Mesenchymal stem cell (in vitro differentiated cells and primary cell): Measurements from ENCODE around the gene HIRA.

Experiments
- DNase-seq: peaks from one replicate; pipeline ENCODE4 v3.0.0-alpha.2; 2013
- H2AFZ ChIP-seq: one replicate; pipeline ENCODE4 v1.6.1; 2013; ENCODE audit warnings: low read depth, mild to moderate bottlenecking, control low read depth, inconsistent platforms, low read length, moderate library complexity
- H2AK5ac ChIP-seq: 2 replicates; pipeline ENCODE4 v1.6.1; 2013; ENCODE audit warnings: low read length, moderate library complexity, mild to moderate bottlenecking, inconsistent platforms; ENCODE audit not compliant: severe bottlenecking
- H2BK120ac ChIP-seq: one replicate; pipeline ENCODE4 v1.6.1; 2013; ENCODE audit warnings: low read depth, mild to moderate bottlenecking, inconsistent platforms, low read length, moderate library complexity
- H2BK12ac ChIP-seq, 2 experiments: one replicate each; pipeline ENCODE4 v1.6.1; 2013; ENCODE audit warnings: inconsistent platforms in 2 of 2, low read length in 2 of 2, mild to moderate bottlenecking in 2 of 2, moderate library complexity in 2 of 2, control low read depth in 1 of 2
- H2BK15ac ChIP-seq: one replicate; pipeline ENCODE4 v1.6.1; 2013; ENCODE audit warnings: mild to moderate bottlenecking, low read depth, inconsistent platforms; ENCODE audit not compliant: poor library complexity, severe bottlenecking
- H2BK5ac ChIP-seq: 2 replicates; pipeline ENCODE4 v1.6.1; 2013; ENCODE audit warnings: low read depth, mild to moderate bottlenecking, low read length, control low read depth, inconsistent platforms; ENCODE audit not compliant: poor library complexity, severe bottlenecking
- H3K14ac ChIP-seq, 2 experiments: one replicate each; pipeline ENCODE4 v1.6.1; 2013; ENCODE audit warnings: inconsistent platforms in 2 of 2, low read length in 2 of 2, control low read depth in 1 of 2, mild to moderate bottlenecking in 1 of 2, moderate library complexity in 1 of 2
- H3K18ac ChIP-seq, 2 experiments: one replicate each; pipeline ENCODE4 v1.6.1; 2013; ENCODE audit warnings: inconsistent platforms in 2 of 2, low read length in 2 of 2, control low read depth in 1 of 2, low read depth in 1 of 2, mild to moderate bottlenecking in 1 of 2
- H3K23ac ChIP-seq, 2 experiments: one replicate each; pipeline ENCODE4 v1.6.1; 2013; ENCODE audit warnings: inconsistent platforms in 2 of 2, low read length in 2 of 2, mild to moderate bottlenecking in 2 of 2, moderate library complexity in 2 of 2, control low read depth in 1 of 2
- H3K27ac ChIP-seq: 2 replicates; pipeline ENCODE4 v1.5.1; 2013; ENCODE audit warnings: mild to moderate bottlenecking, moderate library complexity, low read length, control low read depth, inconsistent platforms; ENCODE audit not compliant: poor library complexity, severe bottlenecking
- H3K27me3 ChIP-seq, 2 experiments: 2 replicates each; pipeline versions ENCODE4 v1.6.1 to v1.7.0; 2013; ENCODE audit warnings: low read length in 2 of 2, mild to moderate bottlenecking in 2 of 2, moderate library complexity in 2 of 2, control low read depth in 1 of 2, inconsistent platforms in 1 of 2; ENCODE audit not compliant: control insufficient read depth in 1 of 2, insufficient read depth in 1 of 2
- H3K36me3 ChIP-seq, 2 experiments: 2 replicates each; pipeline versions ENCODE4 v1.6.1 to v1.7.0; 2013; ENCODE audit warnings: low read length in 2 of 2, control low read depth in 1 of 2, inconsistent platforms in 1 of 2, low read depth in 1 of 2, mild to moderate bottlenecking in 1 of 2; ENCODE audit not compliant: insufficient read depth in 2 of 2, control insufficient read depth in 1 of 2
- H3K4ac ChIP-seq, 2 experiments: one replicate each; pipeline ENCODE4 v1.6.1; 2013; ENCODE audit warnings: inconsistent platforms in 2 of 2, low read length in 2 of 2, mild to moderate bottlenecking in 2 of 2, moderate library complexity in 2 of 2, control low read depth in 1 of 2, low read depth in 1 of 2
- H3K4me1 ChIP-seq: 2 replicates; pipeline ENCODE4 v1.6.1; 2013; ENCODE audit warnings: low read depth, low read length, control low read depth; ENCODE audit not compliant: control insufficient read depth, insufficient read depth
- H3K4me2 ChIP-seq: 2 replicates; pipeline ENCODE4 v1.6.1; 2013; ENCODE audit warnings: low read length, mild to moderate bottlenecking, inconsistent platforms; ENCODE audit not compliant: poor library complexity, severe bottlenecking
- H3K4me3 ChIP-seq, 2 experiments: 2 replicates each; pipeline versions ENCODE4 v1.5.1 to v1.7.0; 2013; ENCODE audit warnings: low read length in 2 of 2, mild to moderate bottlenecking in 2 of 2, control low read depth in 1 of 2, low read depth in 1 of 2; ENCODE audit not compliant: insufficient read depth in 1 of 2
- H3K79me1 ChIP-seq: replicated peaks from 2 replicates; pipeline ENCODE4 v1.6.1; 2013; ENCODE audit warnings: mild to moderate bottlenecking, control low read depth, low read length, inconsistent platforms; ENCODE audit not compliant: poor library complexity, severe bottlenecking
- H3K9ac ChIP-seq: 2 replicates; pipeline ENCODE4 v1.7.0; 2013; ENCODE audit warnings: mild to moderate bottlenecking, low read length, moderate library complexity
- H3K9me3 ChIP-seq: 2 replicates; pipeline ENCODE4 v1.7.0; 2013; ENCODE audit warnings: mild to moderate bottlenecking, low read length; ENCODE audit not compliant: control insufficient read depth
- H4K8ac ChIP-seq: one replicate; pipeline ENCODE4 v1.6.1; 2013; ENCODE audit warnings: inconsistent platforms, mild to moderate bottlenecking, low read length, moderate library complexity
- H4K91ac ChIP-seq: one replicate; pipeline ENCODE4 v1.6.1; 2013; ENCODE audit warnings: mild to moderate bottlenecking, low read length, inconsistent platforms
- WGBS: methylation state at CpG from one replicate; pipeline ENCODE4 v1.1.7; 2013; ENCODE audit warnings: mixed read lengths; 5-methylcytosine and 5-hydroxymethylcytosine counted together

Gene HIRA

DNA sequence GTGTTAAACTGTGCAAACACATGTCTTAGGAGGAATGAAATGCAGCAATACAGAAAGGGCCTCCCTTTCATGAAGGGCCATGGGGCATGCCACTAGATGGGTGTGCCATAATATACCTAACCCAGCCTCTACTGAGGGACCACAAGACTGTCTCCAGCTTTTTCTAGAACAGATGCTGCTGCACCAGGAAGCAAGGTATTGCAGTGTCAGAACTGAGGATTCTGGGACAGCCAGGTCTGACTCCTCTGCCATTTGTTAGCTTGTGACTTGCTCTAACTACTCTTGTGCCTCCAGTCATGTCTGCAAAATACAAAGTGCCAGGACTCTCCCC, 53.2 kb downstream of the HIRA start:
- Histone ChIP-seq H2BK12ac (no peak overlapping the region), H3K14ac (no peak overlapping the region), H2AK5ac (no peak overlapping the region), H3K27me3 (no peaks in the 10 kb centered on the region), H3K9me3 (no peaks in the 10 kb centered on the region), H3K23ac (no peak overlapping the region), H2BK120ac (no peak overlapping the region), H4K91ac (no peak overlapping the region), H3K36me3 (peaks cover 58 to 83% of the 10 kb centered on the region in 2 experiments), H3K9ac (no peak overlapping the region), H3K4me1 (no peaks in the 10 kb centered on the region), H4K8ac (no peak overlapping the region), H3K18ac (no peak overlapping the region), H3K4ac (no peak overlapping the region), H3K4me3 (no peak overlapping the region), H3K27ac (no peak overlapping the region), H2BK15ac (no peak overlapping the region), H3K79me1 (peaks cover 3% of the 10 kb centered on the region), H2AFZ (no peak overlapping the region), H2BK5ac (peak overlapping the region; percentile 14), H3K4me2 (no peak overlapping the region)
- DNase-seq = no peak

DNA sequence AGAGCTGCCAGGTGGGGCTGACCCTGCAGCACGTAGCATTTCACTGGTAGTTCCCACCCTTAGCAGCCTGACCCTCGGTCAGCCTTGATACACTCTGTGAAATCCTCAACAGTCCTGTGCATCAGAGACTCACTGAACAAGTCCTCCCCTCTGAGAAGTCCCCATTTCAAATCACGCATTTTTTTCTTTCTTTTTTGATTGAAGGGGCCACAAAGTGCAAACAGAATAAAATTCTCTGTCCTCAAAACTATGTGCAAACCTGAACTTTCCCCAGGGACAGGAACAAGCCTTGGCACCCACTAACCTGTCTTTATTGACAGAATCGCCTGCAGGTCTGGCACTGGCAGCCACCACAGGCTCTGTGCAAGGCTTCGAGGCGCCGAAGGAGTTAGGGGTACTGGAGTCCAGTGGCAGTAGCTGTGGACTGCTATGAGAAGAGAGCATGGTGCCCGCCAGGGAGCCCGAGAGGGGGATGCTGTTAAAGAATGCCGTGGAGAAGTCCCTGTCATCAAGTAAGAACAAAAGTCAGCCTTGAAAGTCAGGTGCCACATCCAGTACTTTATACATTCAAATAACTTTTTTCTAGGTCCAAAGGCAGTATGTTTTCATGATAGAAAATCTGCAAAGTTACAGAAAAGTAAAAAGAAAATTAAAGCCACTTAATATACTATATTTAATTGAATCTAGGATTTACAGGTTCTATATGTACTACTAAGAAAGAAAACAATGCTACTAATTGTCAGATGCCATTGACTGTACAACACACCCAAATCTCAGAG, 53.8 kb downstream of the HIRA start:
- no peak overlapping the region for H3K23ac ChIP-seq
- H2BK5ac ChIP-seq = no peak overlapping the region
- no peaks in the 10 kb centered on the region for H3K27me3 ChIP-seq
- H2BK15ac ChIP-seq = no peak overlapping the region
- H3K9ac ChIP-seq = no peak overlapping the region
- H4K8ac ChIP-seq = no peak overlapping the region
- no peaks in the 10 kb centered on the region for H3K4me1 ChIP-seq
- H3K14ac ChIP-seq = no peak overlapping the region
- H2BK120ac ChIP-seq = no peak overlapping the region
- no peak overlapping the region for H3K27ac ChIP-seq
- no peak for DNase-seq
- no peak overlapping the region for H2AFZ ChIP-seq
- peaks cover 3% of the 10 kb centered on the region for H3K79me1 ChIP-seq
- no peak overlapping the region for H3K4ac ChIP-seq
- H2AK5ac ChIP-seq = no peak overlapping the region
- H3K36me3 ChIP-seq = peaks cover 57 to 83% of the 10 kb centered on the region in 2 experiments
- H3K4me2 ChIP-seq = no peak overlapping the region
- no peak overlapping the region for H4K91ac ChIP-seq
- H3K9me3 ChIP-seq = no peaks in the 10 kb centered on the region
- no peak overlapping the region for H3K4me3 ChIP-seq
- WGBS = 98% methylated on average over 9 of the region's 10 CpGs
- H3K18ac ChIP-seq = no peak overlapping the region
- no peak overlapping the region for H2BK12ac ChIP-seq

DNA sequence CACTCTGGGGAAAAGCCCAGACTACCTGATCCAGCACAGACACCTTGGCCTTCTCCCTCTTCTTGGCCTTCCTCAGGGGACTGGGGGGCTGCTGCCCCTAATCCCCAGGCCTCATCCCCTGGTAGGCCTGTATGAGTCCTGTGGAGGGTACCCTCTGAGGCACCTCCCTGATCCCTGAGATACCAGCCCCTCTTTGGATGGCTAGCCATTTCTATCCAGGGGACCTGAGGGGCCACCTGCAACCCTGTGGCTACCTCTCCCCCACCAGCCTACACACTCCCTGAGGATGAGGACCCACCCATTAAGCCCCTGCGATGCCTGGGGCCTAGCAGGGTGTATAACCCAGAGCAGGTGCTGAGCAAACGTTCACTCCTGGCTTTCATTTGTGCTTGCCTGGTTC, 54.6 kb downstream of the HIRA start:
- Histone ChIP-seq H2AFZ (no peak overlapping the region), H3K23ac (no peak overlapping the region), H3K4ac (no peak overlapping the region), H3K4me1 (no peaks in the 10 kb centered on the region), H4K91ac (no peak overlapping the region), H3K4me3 (no peak overlapping the region), H2BK15ac (no peak overlapping the region), H3K18ac (no peak overlapping the region), H2AK5ac (no peak overlapping the region), H3K36me3 (peaks cover 49 to 79% of the 10 kb centered on the region in 2 experiments), H3K9ac (no peak overlapping the region), H3K27ac (no peak overlapping the region), H4K8ac (no peak overlapping the region), H3K27me3 (no peaks in the 10 kb centered on the region), H3K9me3 (no peaks in the 10 kb centered on the region), H3K79me1 (peaks cover 3% of the 10 kb centered on the region), H3K14ac (no peak overlapping the region), H3K4me2 (no peak overlapping the region), H2BK12ac (no peak overlapping the region), H2BK5ac (no peak overlapping the region), H2BK120ac (no peak overlapping the region)
- WGBS = 98% methylated on average over 2 of the region's 2 CpGs
- DNase-seq = no peak

DNA sequence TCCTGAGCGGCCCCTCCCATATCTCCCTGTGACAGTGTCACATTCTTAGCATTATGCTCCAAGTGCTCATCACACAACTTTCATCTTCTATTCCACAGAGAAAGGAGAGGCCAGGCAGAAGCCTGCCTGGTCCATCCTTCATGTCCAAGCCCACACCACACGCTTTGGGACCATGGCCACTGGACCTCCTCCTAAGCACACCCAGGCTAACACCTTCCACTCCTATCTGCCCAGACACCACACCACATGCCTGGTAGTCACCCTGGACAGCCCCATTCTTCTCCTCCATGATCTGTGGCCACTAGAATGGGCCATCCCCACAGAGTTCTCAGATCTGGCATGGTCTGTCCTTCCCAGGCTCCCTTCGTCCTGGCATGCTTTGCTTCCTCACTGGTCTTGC, 55.3 kb downstream of the HIRA start:
- no peak overlapping the region for H3K18ac ChIP-seq
- H3K79me1 ChIP-seq = peaks cover 3% of the 10 kb centered on the region
- no peak overlapping the region for H2BK15ac ChIP-seq
- no peak overlapping the region for H2AK5ac ChIP-seq
- peaks cover 49 to 79% of the 10 kb centered on the region in 2 experiments for H3K36me3 ChIP-seq
- WGBS = 96% methylated on average over 3 of the region's 3 CpGs
- no peak overlapping the region for H3K4ac ChIP-seq
- H4K8ac ChIP-seq = no peak overlapping the region
- no peak overlapping the region for H2BK12ac ChIP-seq
- no peak overlapping the region for H4K91ac ChIP-seq
- no peaks in the 10 kb centered on the region for H3K4me1 ChIP-seq
- H3K9ac ChIP-seq = no peak overlapping the region
- H3K23ac ChIP-seq = no peak overlapping the region
- no peak overlapping the region for H2AFZ ChIP-seq
- H2BK120ac ChIP-seq = no peak overlapping the region
- DNase-seq = no peak
- H3K9me3 ChIP-seq = no peaks in the 10 kb centered on the region
- H3K27ac ChIP-seq = no peak overlapping the region
- no peak overlapping the region for H3K4me2 ChIP-seq
- H2BK5ac ChIP-seq = no peak overlapping the region
- H3K27me3 ChIP-seq = no peaks in the 10 kb centered on the region
- no peak overlapping the region for H3K14ac ChIP-seq
- H3K4me3 ChIP-seq = no peak overlapping the region
